NCI-H1048 (cell line): ENCODE measurements around the gene PPY.
"Not testable (repeated sequence)": the region's sequence is repeated elsewhere in the genome, so short reads cannot be mapped to it uniquely, and the experiment has no call there.

Source experiments
- DNase-seq: peaks from one replicate; lab custom pipeline; 2025; lab: John Stamatoyannopoulos, UW

PPY gene

DNA sequence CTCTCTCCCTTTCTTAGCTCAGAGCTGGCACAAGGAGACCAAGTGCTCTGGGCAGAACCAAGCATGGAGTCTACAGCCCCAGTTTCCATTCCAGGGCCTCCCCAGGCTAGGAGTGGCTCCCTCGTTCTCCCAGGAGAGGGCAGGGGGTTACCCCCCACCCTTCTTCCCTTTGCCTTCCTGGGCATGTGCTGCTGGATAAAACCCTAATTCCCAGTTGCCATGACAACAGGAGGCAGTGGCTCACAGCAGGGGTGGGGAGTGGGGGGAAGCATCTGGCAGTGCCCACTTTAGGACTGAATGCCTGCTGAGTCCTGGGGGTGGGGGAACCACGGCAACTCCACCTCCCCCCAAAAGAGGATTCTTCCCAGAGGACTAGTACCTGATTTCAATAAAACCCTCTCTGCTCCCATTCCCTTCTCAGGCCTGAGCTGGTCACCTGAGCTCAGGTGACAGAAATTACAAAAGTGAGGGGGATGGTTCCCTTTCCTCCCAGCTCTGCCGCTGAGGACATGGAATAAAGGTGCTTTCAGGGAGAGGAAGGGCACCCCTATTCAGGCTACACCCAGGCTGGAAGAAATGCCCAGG lies 36.8 kb downstream of the PPY start:
- no peak for DNase-seq

DNA sequence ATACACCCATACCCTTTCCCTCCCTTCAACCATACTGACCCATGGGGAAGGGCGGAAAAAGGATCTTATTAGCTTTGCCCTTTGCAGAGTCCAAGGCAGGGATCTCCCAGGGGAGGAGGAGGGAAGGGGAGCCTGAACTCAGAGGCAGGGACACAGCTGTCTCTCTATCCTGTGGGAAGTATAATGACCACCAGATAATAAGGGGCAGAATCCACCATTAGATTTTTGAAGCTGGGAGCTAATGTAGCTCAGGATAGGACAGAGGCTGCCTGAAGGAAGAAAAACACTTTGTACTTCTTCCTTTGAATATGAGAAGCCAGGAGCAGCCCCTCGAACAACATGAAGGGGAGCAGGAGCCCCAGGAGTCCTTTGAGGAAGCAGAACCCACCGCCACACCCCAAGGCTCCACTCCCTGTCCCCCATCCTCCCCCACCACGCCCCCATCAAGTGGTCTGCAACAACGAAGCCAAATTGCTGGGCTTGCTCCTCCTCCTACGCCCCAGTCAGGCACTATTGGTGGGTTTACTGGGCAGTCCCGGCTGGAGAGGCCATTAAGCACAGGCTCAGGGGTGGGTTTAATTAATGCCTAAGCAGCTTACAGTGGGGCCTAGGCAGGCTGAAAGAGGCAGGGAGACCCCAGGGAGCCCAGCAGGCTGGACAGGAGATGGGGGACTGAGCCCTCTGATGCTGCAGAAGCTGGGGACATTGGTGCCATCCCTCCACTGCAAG lies 40.3 kb downstream of the PPY start:
- no peak for DNase-seq

DNA sequence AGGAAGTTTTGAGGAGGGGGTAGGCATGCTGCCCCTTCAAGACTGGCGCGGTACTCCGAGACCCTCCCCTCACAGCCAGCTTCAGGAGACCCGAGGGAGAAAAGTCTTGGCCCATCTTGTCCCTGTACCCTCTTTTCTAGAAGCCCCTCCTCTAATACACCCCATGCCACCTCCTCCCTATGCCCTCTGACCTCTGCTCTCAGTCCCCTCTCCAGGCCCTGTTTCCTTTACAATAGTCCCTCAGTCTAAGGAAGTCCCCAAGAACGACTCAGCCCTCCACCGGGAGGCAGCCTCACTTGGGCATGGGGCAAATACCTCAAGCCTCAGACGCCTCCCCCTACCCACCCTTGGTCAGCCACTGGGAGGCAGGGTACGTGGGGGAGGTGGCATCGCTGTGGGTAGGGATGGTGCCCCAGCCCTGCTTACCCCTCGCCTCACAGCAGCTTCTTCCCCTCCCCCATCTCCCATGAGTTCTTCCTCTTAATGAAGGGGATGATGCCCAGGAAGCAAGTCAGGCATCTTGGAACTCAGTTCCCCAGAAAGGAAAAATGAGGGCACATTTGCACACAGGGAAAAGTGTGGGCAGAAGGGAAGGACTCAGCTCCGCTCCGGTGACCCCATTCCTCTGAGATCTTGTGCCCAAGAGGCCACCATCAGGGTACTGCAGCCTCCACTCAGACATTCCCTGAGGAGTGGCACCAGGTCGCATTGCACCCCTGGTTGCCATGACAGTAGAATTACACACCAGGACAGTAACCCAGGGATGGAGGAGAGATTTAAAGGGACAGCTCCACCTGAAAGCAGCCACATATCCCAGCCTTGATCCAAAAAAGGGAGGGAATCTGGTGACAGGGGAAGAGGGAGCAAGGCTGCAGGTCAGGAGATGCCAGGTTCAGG lies 41.2 kb downstream of the PPY start:
- DNase-seq, result no peak

DNA sequence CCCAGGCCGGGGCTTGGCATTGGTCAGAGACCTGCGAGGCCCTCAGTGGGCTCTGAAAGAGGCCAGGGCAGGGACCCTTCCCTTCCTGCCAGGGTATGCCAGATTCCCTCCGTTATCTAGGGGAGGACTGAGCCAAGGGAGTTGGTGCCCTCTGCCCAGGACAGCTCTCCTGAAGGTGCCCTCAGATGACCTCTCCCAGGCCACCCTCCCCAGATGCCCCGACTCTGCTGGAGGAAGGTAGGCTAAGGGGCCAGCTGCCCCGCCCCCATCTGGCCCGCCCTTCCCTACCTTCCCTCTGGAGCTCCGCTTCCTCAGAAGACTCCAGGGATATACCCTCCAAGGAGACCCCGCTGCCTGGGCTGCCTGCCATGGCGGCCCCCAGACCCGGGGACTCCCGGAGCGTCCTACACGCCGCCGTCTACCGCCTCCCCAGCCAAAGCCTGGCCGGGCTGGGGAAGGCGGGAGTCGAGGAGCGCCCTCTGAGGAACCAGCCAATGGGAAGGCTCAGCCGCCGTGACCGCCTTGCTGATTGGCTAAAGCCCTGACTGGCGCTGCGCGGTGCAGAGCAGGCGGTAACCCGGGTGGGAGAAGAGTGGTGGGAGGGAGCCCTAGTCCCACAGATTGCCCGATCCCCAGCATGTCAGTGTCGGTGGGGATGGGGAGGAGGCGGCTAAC lies 42.0 kb downstream of the PPY start:
- peak; percentile 58 for DNase-seq

DNA sequence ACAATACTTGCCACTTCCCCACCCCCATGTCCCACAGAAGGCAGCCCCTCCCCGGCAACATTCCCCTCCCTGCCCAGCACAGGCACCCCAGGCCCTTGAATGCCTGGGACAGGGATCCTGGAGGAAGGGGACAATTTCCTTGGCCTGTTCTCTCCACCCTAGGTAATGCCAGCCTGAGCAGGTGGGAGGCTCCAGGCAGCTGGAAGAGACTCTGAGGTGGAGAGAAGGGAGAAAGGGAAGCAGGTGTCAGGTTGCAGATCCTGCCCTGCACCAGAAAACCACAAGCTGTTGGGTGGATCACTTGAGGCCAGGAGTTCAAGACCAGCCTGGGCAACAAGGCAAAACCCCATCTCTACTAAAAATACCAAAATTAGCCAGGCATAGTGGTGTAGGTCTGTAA lies 43.8 kb downstream of the PPY start:
- DNase-seq, result no peak

DNA sequence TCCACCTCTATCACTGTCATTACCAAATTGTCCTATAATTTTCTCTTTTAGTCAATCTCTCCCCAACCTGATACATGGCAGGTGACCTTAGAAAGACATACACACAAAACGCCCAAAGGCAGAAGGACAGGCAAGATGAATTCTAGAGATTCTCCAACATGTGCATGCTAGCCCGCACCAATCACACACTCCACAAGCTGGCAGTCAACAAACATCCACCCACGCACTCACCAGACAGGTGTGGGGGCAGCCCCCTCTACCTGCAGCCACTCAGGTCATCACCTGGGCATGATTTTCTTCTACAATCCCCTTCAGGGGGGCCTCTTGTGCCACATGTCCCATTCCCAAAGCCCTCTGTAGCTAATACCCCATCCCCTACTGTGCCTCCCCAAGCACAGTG lies 44.4 kb downstream of the PPY start:
- DNase-seq, result no peak

DNA sequence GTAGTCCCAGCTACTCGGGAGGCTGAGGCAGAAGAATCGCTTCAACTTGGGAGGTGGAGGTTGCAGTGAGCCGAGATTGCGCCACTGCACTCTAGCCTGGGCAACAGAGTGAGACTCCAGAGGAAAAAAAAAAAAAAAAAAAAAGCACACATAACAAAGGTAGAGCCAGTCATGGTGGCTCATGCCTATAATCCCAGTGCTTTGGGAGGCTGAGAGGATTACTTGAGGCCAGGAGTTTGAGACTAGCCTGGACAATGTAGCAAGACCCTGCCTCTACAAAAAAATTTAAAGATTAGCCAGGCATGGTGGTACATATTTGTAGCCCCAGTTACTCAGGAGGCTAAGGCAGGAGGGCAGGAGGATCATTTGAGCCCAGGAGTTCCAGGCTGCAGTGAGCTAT lies 47.8 kb downstream of the PPY start:
- not testable (repeated sequence) for DNase-seq

DNA sequence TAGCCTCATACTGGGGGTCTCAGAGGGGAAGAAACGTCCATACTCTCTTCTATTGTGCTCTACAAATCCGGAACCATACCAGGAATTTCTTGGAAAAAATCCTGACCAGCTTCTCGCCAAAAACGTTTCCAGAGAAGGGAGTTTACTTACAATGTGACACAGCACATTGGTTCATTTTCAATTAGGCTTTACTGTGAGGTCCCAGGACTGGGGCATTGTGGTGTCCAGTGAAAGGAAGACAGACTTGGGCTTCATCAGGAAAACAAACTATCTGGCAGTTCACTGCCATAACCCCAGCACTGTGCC lies 49.7 kb downstream of the PPY start:
- DNase-seq, result no peak

DNA sequence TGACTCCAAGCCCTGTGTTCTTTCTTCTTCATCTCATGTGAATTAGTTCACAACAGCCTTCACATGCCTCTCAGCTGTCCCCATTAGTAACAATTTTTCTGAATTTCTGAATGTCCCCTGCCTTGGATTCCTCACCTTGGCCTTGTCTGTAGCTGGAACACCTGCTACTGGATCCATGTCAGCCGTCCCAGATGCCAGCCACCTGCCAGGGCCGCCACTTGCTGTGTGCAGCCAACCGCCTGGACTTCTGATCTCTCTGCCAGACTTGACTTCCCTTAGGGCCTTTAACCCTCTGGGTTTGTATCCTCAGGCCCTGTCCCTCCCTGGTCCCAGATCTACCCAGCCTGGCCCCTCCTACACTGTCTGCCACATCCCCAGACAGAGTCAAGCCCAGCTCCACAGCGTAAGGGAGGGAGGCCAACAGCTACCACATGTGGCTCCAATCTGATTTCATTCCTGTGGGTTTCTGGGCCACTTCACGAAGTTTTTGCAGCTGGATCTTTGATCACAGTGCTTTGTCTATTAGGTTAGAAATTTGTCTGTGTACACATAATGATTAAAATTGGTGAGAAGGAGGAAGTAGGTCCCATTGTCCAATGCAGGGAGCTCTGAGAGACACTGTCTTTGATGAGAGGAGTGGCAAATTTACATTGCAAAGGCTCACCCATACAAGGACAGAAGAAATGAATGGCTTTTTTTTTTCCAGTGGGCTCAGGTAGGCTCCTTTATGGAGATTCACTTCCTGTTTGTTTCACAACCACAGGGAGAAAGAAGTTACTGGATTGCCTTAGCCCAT lies 50.2 kb downstream of the PPY start:
- no peak for DNase-seq
